Measurements from ENCODE around the gene XRCC3.

The XRCC3 gene

GRCh38 chr14:103715052-103716000 lies at the start of gene XRCC3, which contains the start of gene ZFYVE21:
Gene XRCC3, minus strand, starts transcription at chr14:103715451. Its CDS starts 4,364 bp downstream, at chr14:103711087.
Gene ZFYVE21, plus strand, starts transcription at chr14:103715810. Its CDS starts 32 bp downstream, at chr14:103715842.
- peak within 1 kb of the TSS; percentile 79 for H3K27ac ChIP-seq
- H3K9me3 ChIP-seq (ENCODE audit: low read depth, low read length): no peaks in the 10 kb centered on the region
- peak within 1 kb of the TSS; percentile 90 for H3K4me3 ChIP-seq
- TF ChIP-seq FOXP2 (optimal IDR thresholded peaks at IDR 0.05; ENCODE audit: control extremely low read depth, extremely low read length, insufficient read depth) (no peak), POLR2AphosphoS5 (IDR thresholded peaks at IDR 0.05; ENCODE audit: borderline replicate concordance, low read depth, low read length) (peak; percentile 47; the same call in 1 of the 2 replicates)
- peak within 1 kb of the TSS; percentile 96 for H3K9ac ChIP-seq (ENCODE audit: insufficient read length)
- DNase-seq (ENCODE audit: low read depth, low spot score): peak; percentile 98
- peaks cover 14% of the 10 kb centered on the region; the same call in 1 of the 2 replicates for H3K36me3 ChIP-seq (ENCODE audit: insufficient read depth, low read length)

GRCh38 chr14:103763730-103764488 lies 48.7 kb upstream of the XRCC3 start:
- H3K4me3 ChIP-seq: no peak overlapping the region
- no peak for DNase-seq (ENCODE audit: low read depth, low spot score)
- TF ChIP-seq EZH2 (IDR thresholded peaks at IDR 0.05) (no peak), FOXP2 (optimal IDR thresholded peaks at IDR 0.05; ENCODE audit: control extremely low read depth, extremely low read length, insufficient read depth) (no peak), POLR2AphosphoS5 (IDR thresholded peaks at IDR 0.05; ENCODE audit: borderline replicate concordance, low read depth, low read length) (no peak)

GRCh38 chr14:103762541-103762940 lies 47.3 kb upstream of the XRCC3 start:
- Histone ChIP-seq H3K4me3 (no peak overlapping the region), H3K27ac (peak overlapping the region; percentile 44; the same call in 1 of the 2 replicates), H3K36me3 (ENCODE audit: insufficient read depth, low read length) (peaks cover 9% of the 10 kb centered on the region; the same call in 1 of the 2 replicates), H3K9ac (ENCODE audit: insufficient read length) (no peak overlapping the region), H3K9me3 (ENCODE audit: low read depth, low read length) (no peaks in the 10 kb centered on the region)
- TF ChIP-seq FOXP2 (optimal IDR thresholded peaks at IDR 0.05; ENCODE audit: control extremely low read depth, extremely low read length, insufficient read depth): no peak
- TF ChIP-seq EZH2 (IDR thresholded peaks at IDR 0.05): no peak
- no peak for TF ChIP-seq POLR2AphosphoS5 (IDR thresholded peaks at IDR 0.05; ENCODE audit: borderline replicate concordance, low read depth, low read length)
- DNase-seq (ENCODE audit: low read depth, low spot score): no peak

More at GRCh38 chr14:103763730-103764488, 48.7 kb upstream of the XRCC3 start:
- Histone ChIP-seq H3K9me3 (ENCODE audit: low read depth, low read length) (no peaks in the 10 kb centered on the region), H3K36me3 (ENCODE audit: insufficient read depth, low read length) (peaks cover 9% of the 10 kb centered on the region; the same call in 1 of the 2 replicates), H3K27ac (peak overlapping the region; percentile 76), H3K9ac (ENCODE audit: insufficient read length) (no peak overlapping the region)

GRCh38 chr14:103762036-103762435 lies 46.8 kb upstream of the XRCC3 start:
- no peaks in the 10 kb centered on the region for H3K9me3 ChIP-seq (ENCODE audit: low read depth, low read length)
- no peak for DNase-seq (ENCODE audit: low read depth, low spot score)
- H3K9ac ChIP-seq (ENCODE audit: insufficient read length): no peak overlapping the region
- H3K4me3 ChIP-seq: no peak overlapping the region
- peaks cover 9% of the 10 kb centered on the region; the same call in 1 of the 2 replicates for H3K36me3 ChIP-seq (ENCODE audit: insufficient read depth, low read length)
- H3K27ac ChIP-seq: no peak overlapping the region
- no peak for TF ChIP-seq POLR2AphosphoS5 (IDR thresholded peaks at IDR 0.05; ENCODE audit: borderline replicate concordance, low read depth, low read length)
- no peak for TF ChIP-seq FOXP2 (optimal IDR thresholded peaks at IDR 0.05; ENCODE audit: control extremely low read depth, extremely low read length, insufficient read depth)
- no peak for TF ChIP-seq EZH2 (IDR thresholded peaks at IDR 0.05)

- H3K9me3 ChIP-seq (ENCODE audit: low read depth, low read length): no peaks in the 10 kb centered on the region
- TF ChIP-seq POLR2AphosphoS5 (IDR thresholded peaks at IDR 0.05; ENCODE audit: borderline replicate concordance, low read depth, low read length) (no peak), FOXP2 (optimal IDR thresholded peaks at IDR 0.05; ENCODE audit: control extremely low read depth, extremely low read length, insufficient read depth) (no peak), EZH2 (IDR thresholded peaks at IDR 0.05) (no peak)
- no peak overlapping the region for H3K9ac ChIP-seq (ENCODE audit: insufficient read length)
- H3K36me3 ChIP-seq (ENCODE audit: insufficient read depth, low read length): no peaks in the 10 kb centered on the region
- H3K4me3 ChIP-seq: no peak overlapping the region
- DNase-seq (ENCODE audit: low read depth, low spot score): no peak
- peak overlapping the region; percentile 64; the same call in 1 of the 2 replicates for H3K27ac ChIP-seq
Observed at GRCh38 chr14:103758059-103758776, 43.0 kb upstream of the XRCC3 start.

GRCh38 chr14:103755060-103755459 lies 39.8 kb upstream of the XRCC3 start:
- TF ChIP-seq EZH2 (IDR thresholded peaks at IDR 0.05) (no peak), POLR2AphosphoS5 (IDR thresholded peaks at IDR 0.05; ENCODE audit: borderline replicate concordance, low read depth, low read length) (no peak), FOXP2 (optimal IDR thresholded peaks at IDR 0.05; ENCODE audit: control extremely low read depth, extremely low read length, insufficient read depth) (no peak)
- H3K27ac ChIP-seq: peak overlapping the region; percentile 95
- H3K9me3 ChIP-seq (ENCODE audit: low read depth, low read length): no peaks in the 10 kb centered on the region
- no peaks in the 10 kb centered on the region for H3K36me3 ChIP-seq (ENCODE audit: insufficient read depth, low read length)
- no peak overlapping the region for H3K9ac ChIP-seq (ENCODE audit: insufficient read length)
- H3K4me3 ChIP-seq: no peak overlapping the region
- no peak for DNase-seq (ENCODE audit: low read depth, low spot score)

GRCh38 chr14:103753774-103754173 lies 38.5 kb upstream of the XRCC3 start:
- DNase-seq (ENCODE audit: low read depth, low spot score): no peak
- peak overlapping the region; percentile 62 for H3K4me3 ChIP-seq
- TF ChIP-seq POLR2AphosphoS5 (IDR thresholded peaks at IDR 0.05; ENCODE audit: borderline replicate concordance, low read depth, low read length) (no peak), FOXP2 (optimal IDR thresholded peaks at IDR 0.05; ENCODE audit: control extremely low read depth, extremely low read length, insufficient read depth) (no peak), EZH2 (IDR thresholded peaks at IDR 0.05) (no peak)
- H3K9ac ChIP-seq (ENCODE audit: insufficient read length): peak overlapping the region; percentile 59
- peak overlapping the region; percentile 95 for H3K27ac ChIP-seq
- H3K36me3 ChIP-seq (ENCODE audit: insufficient read depth, low read length): peaks cover 5% of the 10 kb centered on the region; the same call in 1 of the 2 replicates
- no peaks in the 10 kb centered on the region for H3K9me3 ChIP-seq (ENCODE audit: low read depth, low read length)

Measured in SK-N-MC (cell line).